ENCODE measurements around the gene NRXN2. TPM values are rescaled to one million over a fixed set of nuclear protein-coding genes. Genes with fewer than 3 reads are reported as not detected.
"Not testable (repeated sequence)": the region's sequence is repeated elsewhere in the genome, so short reads cannot be mapped to it uniquely, and the experiment has no call there.

The NRXN2 gene
- polyA plus RNA-seq, 1 of the 3 experiments (the other 2 are of a cell fraction), result 0.15 TPM

DNA sequence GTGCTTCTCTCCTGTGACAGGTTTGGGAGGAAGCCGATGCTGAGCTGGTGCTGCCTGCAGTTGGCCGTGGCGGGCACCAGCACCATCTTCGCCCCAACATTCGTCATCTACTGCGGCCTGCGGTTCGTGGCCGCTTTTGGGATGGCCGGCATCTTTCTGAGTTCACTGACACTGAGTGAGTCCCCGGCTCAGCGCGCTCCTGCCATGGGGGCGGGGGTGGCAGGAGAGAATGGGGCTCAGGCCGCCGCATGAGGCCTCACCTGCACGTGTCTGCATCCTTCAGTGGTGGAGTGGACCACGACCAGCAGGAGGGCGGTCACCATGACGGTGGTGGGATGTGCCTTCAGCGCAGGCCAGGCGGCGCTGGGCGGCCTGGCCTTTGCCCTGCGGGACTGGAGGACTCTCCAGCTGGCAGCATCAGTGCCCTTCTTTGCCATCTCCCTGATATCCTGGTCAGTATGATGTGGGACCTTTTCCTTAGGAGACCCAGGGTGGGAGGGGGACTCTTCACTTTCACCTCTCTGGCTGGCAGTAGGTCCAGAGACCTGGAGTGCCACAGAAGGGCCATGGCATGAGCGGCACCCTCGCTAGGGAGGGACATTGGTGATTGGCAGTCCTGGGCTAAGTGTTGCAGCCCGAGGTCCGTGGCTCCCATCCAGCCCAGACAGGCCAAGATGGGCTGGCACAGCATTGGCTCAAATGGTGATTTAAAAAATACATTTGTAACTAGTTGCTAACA, 160.8 kb downstream of the NRXN2 start:
- H3K36me3 ChIP-seq (replicated peaks in 1 of 2; ENCODE audit: control insufficient read depth in 1 of 2, insufficient read depth in 2 of 2, low read length in 1 of 2), result no peaks in the 10 kb centered on the region
- H3K9me2 ChIP-seq, result no peaks in the 10 kb centered on the region
- no peaks in the 10 kb centered on the region for H3K27me3 ChIP-seq (ENCODE audit: insufficient read depth)
- H3K79me2 ChIP-seq (ENCODE audit: insufficient read depth), result no peaks in the 10 kb centered on the region
- no peak overlapping the region for H3K4me2 ChIP-seq
- H2AFZ ChIP-seq (ENCODE audit: low read depth), result no peak overlapping the region
- H3K4me1 ChIP-seq (ENCODE audit: control insufficient read depth in 1 of 2, insufficient read depth in 2 of 2, low read depth in 1 of 2, low read length in 1 of 2), result peaks cover 0 to 5% of the 10 kb centered on the region in 2 experiments; a peak in 2 of 4 replicates
- no peak overlapping the region for H3K27ac ChIP-seq (ENCODE audit: low read depth in 2 of 2, low read length in 1 of 2)
- no peak overlapping the region for H3K4me3 ChIP-seq (ENCODE audit: low read depth in 2 of 2, low read length in 1 of 2)
- ChIA-PET POLR2A (no interaction called here), CTCF (interaction anchor here (1.0 to 1.6 kb wide), 2 partner anchors 81 to 113 kb away, joined by 3 to 5 read pairs; no protein-coding TSS in a partner anchor)
- no peaks in the 10 kb centered on the region for H4K20me1 ChIP-seq (ENCODE audit: insufficient read depth)
- no peak for DNase-seq
- no peaks in the 10 kb centered on the region for H3F3A ChIP-seq (replicated peaks; ENCODE audit: insufficient read depth)
- H3K9me3 ChIP-seq, result no peaks in the 10 kb centered on the region
- TF ChIP-seq GATA2 (CRISPR knock-in tag; IDR thresholded peaks at IDR 0.05), result no peak
- TF ChIP-seq, protein P1, sequence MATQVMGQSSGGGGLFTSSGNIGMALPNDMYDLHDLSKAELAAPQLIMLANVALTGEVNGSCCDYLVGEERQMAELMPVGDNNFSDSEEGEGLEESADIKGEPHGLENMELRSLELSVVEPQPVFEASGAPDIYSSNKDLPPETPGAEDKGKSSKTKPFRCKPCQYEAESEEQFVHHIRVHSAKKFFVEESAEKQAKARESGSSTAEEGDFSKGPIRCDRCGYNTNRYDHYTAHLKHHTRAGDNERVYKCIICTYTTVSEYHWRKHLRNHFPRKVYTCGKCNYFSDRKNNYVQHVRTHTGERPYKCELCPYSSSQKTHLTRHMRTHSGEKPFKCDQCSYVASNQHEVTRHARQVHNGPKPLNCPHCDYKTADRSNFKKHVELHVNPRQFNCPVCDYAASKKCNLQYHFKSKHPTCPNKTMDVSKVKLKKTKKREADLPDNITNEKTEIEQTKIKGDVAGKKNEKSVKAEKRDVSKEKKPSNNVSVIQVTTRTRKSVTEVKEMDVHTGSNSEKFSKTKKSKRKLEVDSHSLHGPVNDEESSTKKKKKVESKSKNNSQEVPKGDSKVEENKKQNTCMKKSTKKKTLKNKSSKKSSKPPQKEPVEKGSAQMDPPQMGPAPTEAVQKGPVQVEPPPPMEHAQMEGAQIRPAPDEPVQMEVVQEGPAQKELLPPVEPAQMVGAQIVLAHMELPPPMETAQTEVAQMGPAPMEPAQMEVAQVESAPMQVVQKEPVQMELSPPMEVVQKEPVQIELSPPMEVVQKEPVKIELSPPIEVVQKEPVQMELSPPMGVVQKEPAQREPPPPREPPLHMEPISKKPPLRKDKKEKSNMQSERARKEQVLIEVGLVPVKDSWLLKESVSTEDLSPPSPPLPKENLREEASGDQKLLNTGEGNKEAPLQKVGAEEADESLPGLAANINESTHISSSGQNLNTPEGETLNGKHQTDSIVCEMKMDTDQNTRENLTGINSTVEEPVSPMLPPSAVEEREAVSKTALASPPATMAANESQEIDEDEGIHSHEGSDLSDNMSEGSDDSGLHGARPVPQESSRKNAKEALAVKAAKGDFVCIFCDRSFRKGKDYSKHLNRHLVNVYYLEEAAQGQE (IDR thresholded peaks at IDR 0.05; ENCODE audit: low read depth, low read length), result no peak
- TF ChIP-seq, protein P2, sequence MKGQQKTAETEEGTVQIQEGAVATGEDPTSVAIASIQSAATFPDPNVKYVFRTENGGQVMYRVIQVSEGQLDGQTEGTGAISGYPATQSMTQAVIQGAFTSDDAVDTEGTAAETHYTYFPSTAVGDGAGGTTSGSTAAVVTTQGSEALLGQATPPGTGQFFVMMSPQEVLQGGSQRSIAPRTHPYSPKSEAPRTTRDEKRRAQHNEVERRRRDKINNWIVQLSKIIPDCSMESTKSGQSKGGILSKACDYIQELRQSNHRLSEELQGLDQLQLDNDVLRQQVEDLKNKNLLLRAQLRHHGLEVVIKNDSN (IDR thresholded peaks at IDR 0.05; ENCODE audit: borderline replicate concordance, low read depth), result no peak
- no peak for TF ChIP-seq RAD21 (IDR thresholded peaks at IDR 0.05; ENCODE audit: low read length)
- no peak for TF ChIP-seq MEF2A (IDR thresholded peaks at IDR 0.05; ENCODE audit: borderline replicate concordance, low read depth)
- TF ChIP-seq, protein P3, sequence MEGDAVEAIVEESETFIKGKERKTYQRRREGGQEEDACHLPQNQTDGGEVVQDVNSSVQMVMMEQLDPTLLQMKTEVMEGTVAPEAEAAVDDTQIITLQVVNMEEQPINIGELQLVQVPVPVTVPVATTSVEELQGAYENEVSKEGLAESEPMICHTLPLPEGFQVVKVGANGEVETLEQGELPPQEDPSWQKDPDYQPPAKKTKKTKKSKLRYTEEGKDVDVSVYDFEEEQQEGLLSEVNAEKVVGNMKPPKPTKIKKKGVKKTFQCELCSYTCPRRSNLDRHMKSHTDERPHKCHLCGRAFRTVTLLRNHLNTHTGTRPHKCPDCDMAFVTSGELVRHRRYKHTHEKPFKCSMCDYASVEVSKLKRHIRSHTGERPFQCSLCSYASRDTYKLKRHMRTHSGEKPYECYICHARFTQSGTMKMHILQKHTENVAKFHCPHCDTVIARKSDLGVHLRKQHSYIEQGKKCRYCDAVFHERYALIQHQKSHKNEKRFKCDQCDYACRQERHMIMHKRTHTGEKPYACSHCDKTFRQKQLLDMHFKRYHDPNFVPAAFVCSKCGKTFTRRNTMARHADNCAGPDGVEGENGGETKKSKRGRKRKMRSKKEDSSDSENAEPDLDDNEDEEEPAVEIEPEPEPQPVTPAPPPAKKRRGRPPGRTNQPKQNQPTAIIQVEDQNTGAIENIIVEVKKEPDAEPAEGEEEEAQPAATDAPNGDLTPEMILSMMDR (IDR thresholded peaks at IDR 0.05), result no peak
- no peak for TF ChIP-seq EP300 (IDR thresholded peaks at IDR 0.05; ENCODE audit: borderline replicate concordance in 1 of 2, low read depth in 1 of 2, low read length in 1 of 2)
- TF ChIP-seq FOXJ3 (CRISPR knock-in tag; IDR thresholded peaks at IDR 0.05), result no peak
- no peak for TF ChIP-seq SMC3 (IDR thresholded peaks at IDR 0.05; ENCODE audit: low read depth, low read length)
- TF ChIP-seq CHD2 (IDR thresholded peaks at IDR 0.05; ENCODE audit: low read length, partially characterized antibody), result no peak
- no peak for TF ChIP-seq GABPA (IDR thresholded peaks at IDR 0.05; ENCODE audit: low read depth)
- no peak for TF ChIP-seq EZH2phosphoT487 (IDR thresholded peaks at IDR 0.05; ENCODE audit: borderline replicate concordance, low read depth)
- no peak for TF ChIP-seq RFX5 (IDR thresholded peaks at IDR 0.05; ENCODE audit: low read length)
- TF ChIP-seq, protein P4, sequence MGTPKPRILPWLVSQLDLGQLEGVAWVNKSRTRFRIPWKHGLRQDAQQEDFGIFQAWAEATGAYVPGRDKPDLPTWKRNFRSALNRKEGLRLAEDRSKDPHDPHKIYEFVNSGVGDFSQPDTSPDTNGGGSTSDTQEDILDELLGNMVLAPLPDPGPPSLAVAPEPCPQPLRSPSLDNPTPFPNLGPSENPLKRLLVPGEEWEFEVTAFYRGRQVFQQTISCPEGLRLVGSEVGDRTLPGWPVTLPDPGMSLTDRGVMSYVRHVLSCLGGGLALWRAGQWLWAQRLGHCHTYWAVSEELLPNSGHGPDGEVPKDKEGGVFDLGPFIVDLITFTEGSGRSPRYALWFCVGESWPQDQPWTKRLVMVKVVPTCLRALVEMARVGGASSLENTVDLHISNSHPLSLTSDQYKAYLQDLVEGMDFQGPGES (IDR thresholded peaks at IDR 0.05; ENCODE audit: low read depth, low read length), result no peak
- no peak for TF ChIP-seq MXI1 (IDR thresholded peaks at IDR 0.05; ENCODE audit: low read depth, low read length)
- no peak for TF ChIP-seq TEAD4 (IDR thresholded peaks at IDR 0.05; ENCODE audit: borderline replicate concordance, insufficient read depth)
- no peak for TF ChIP-seq RXRA (IDR thresholded peaks at IDR 0.05; ENCODE audit: borderline replicate concordance, low read depth)
- WGBS (ENCODE audit: low lambda C conversion rate), result 74% methylated on average over 19 of the region's 29 CpGs
- no peak overlapping the region for H3K9ac ChIP-seq

DNA sequence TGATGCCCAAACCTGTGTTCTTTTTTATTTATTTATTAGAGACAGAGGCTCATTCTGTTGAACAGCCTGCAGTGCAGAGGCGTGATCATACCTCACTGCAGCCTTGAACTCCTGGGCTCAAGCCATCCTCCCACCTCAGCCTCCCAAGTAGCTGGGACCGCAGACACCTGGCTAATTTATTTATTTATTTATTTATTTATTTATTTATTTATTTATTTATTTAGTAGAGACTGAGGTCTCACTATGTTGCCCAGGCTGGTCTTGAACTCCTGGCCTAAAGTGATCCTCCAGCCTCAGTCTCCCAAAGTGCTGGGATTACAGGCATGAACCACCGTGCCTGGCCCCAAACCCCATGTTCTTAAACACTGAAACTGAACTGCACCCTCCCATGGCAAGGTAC, 161.6 kb downstream of the NRXN2 start:
- H3K9me3 ChIP-seq; H2AFZ ChIP-seq (ENCODE audit: low read depth); H4K20me1 ChIP-seq (ENCODE audit: insufficient read depth); H3K4me2 ChIP-seq; H3K36me3 ChIP-seq (replicated peaks in 1 of 2; ENCODE audit: control insufficient read depth in 1 of 2, insufficient read depth in 2 of 2, low read length in 1 of 2); H3K4me3 ChIP-seq (ENCODE audit: low read depth in 2 of 2, low read length in 1 of 2); DNase-seq; H3K9ac ChIP-seq; H3K27me3 ChIP-seq (ENCODE audit: insufficient read depth); H3F3A ChIP-seq (replicated peaks; ENCODE audit: insufficient read depth); H3K9me2 ChIP-seq; H3K79me2 ChIP-seq (ENCODE audit: insufficient read depth); H3K27ac ChIP-seq (ENCODE audit: low read depth in 2 of 2, low read length in 1 of 2); H3K4me1 ChIP-seq (ENCODE audit: control insufficient read depth in 1 of 2, insufficient read depth in 2 of 2, low read depth in 1 of 2, low read length in 1 of 2); POLR2A ChIA-PET: not testable (repeated sequence)
- CTCF ChIA-PET, result interaction anchor here (1.0 to 2.0 kb wide), 2 partner anchors 82 to 112 kb away, joined by 3 to 6 read pairs; no protein-coding TSS in a partner anchor
- 41% methylated on average over 3 of the region's 3 CpGs for WGBS (ENCODE audit: low lambda C conversion rate)
